ENCODE data around the gene IL18. TPM values are rescaled to one million over a fixed set of nuclear protein-coding genes. Genes with fewer than 3 reads are reported as not detected.

Gene IL18
- total RNA-seq, 4 donors from 2014 or later: 5.8 to 7.9 (median 6.8) TPM

DNA sequence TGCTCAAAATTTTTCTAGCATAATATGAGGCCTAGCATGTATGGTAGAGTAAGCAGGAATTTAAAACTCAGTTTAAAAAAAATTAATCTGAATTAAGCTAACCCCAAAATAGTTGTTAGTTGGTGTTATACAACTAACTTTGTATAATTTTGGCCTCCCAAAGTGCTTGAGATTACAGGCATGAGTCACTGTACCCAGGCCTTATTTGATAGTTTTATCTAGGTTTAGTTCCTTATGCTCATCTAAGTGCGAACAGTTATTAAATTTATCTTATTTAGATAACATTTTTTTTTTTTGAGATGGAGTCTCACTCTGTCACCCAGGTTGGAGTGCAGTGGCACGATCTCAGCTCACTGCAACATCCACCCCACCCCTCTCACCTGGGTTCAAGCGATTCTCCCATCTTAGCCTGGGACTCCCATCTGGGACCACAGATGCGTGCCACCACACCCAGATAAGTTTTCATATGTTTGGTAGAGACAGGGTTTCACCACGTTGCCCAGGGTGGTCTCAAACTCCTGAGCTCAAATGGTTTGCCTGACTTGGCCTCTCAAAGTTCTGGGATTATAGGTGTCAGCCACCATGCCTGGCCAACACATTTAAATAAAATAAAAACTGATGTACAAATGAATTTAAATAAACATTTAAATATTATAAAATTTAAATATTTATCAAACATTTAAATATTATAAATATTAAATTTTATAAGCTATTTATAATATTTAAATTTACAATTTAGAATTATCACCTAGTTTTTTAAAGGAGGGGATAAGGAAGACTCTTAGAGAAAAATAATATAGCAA, 7.5 kb downstream of the IL18 start:
- intact Hi-C loops (cut with DNase I): no loop called here
- H3K9me3 ChIP-seq: no peaks in the 10 kb centered on the region
- TF ChIP-seq, protein P1, sequence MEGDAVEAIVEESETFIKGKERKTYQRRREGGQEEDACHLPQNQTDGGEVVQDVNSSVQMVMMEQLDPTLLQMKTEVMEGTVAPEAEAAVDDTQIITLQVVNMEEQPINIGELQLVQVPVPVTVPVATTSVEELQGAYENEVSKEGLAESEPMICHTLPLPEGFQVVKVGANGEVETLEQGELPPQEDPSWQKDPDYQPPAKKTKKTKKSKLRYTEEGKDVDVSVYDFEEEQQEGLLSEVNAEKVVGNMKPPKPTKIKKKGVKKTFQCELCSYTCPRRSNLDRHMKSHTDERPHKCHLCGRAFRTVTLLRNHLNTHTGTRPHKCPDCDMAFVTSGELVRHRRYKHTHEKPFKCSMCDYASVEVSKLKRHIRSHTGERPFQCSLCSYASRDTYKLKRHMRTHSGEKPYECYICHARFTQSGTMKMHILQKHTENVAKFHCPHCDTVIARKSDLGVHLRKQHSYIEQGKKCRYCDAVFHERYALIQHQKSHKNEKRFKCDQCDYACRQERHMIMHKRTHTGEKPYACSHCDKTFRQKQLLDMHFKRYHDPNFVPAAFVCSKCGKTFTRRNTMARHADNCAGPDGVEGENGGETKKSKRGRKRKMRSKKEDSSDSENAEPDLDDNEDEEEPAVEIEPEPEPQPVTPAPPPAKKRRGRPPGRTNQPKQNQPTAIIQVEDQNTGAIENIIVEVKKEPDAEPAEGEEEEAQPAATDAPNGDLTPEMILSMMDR (IDR thresholded peaks at IDR 0.05): no peak
- DNase-seq (ENCODE audit: extremely low spot score): no peak
- H3K27me3 ChIP-seq: no peaks in the 10 kb centered on the region
- 88% methylated on average over 5 of the region's 5 CpGs for WGBS
- H3K4me1 ChIP-seq: peaks cover 0 to 9% (median 5%) of the 10 kb centered on the region in 4 donors
- no peak overlapping the region for H3K27ac ChIP-seq (replicated peaks in 1 of 4)
- no peak overlapping the region for H3K4me3 ChIP-seq
- H3K36me3 ChIP-seq: no peaks in the 10 kb centered on the region

DNA sequence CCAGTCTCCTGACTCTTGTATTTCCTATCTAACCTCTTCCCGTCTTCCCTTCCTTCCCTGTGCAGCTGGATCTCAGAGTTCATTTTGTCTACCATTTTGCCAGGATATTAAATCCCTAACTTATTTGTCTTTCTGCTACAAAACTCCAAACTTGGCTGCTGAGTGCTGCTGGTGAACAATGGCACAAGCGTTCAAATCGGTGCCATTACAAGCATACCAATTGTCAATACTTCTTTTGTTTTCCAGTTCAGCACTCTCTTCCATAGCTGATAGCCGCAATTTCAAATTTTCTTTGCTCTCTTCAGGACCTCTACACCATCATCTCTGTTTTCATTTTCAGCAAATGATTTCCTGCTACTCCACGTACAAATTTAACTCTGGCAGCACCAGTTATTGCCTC, 13.4 kb downstream of the IL18 start:
- intact Hi-C loops (cut with DNase I): no loop called here
- no peaks in the 10 kb centered on the region for H3K4me1 ChIP-seq
- no peak for DNase-seq (ENCODE audit: extremely low spot score)
- WGBS: 84% methylated on average over 5 of the region's 5 CpGs
- H3K27ac ChIP-seq (replicated peaks in 1 of 4): no peak overlapping the region
- no peak overlapping the region for H3K4me3 ChIP-seq
- H3K27me3 ChIP-seq: no peaks in the 10 kb centered on the region
- H3K36me3 ChIP-seq: no peaks in the 10 kb centered on the region
- H3K9me3 ChIP-seq: no peaks in the 10 kb centered on the region
- TF ChIP-seq EP300 (IDR thresholded peaks at IDR 0.05): no peak
- TF ChIP-seq POLR2A (IDR thresholded peaks at IDR 0.05; ENCODE audit: low read depth): no peak
- TF ChIP-seq, protein P1 (IDR thresholded peaks at IDR 0.05): no peak
- no peak for TF ChIP-seq POLR2AphosphoS5 (IDR thresholded peaks at IDR 0.05)

DNA sequence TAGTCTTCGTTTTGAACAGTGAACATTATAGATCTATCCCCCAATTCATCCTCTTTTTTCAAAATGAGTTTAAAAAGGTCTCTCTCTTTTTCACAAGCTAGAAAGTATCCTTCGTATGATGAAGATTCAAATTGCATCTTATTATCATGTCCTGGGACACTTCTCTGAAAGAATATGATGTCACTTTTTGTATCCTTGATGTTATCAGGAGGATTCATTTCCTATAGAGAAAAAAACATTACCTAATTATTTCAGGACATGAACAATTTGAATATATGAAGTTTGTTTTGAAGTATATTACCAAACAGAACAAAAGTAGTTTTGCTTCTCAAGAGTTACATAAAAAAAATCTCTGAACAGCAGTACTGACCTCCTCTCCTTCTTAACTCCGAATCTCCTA, 20.3 kb downstream of the IL18 start:
- intact Hi-C loops (cut with DNase I): no loop called here
- no peak for DNase-seq (ENCODE audit: extremely low spot score)
- Histone ChIP-seq H3K9me3 (peaks cover 0 to 7% (median 3%) of the 10 kb centered on the region in 4 donors), H3K4me3 (no peak overlapping the region), H3K27me3 (no peaks in the 10 kb centered on the region), H3K36me3 (peaks cover 0 to 7% (median 0%) of the 10 kb centered on the region in 4 donors), H3K27ac (replicated peaks in 1 of 4) (no peak overlapping the region), H3K4me1 (no peaks in the 10 kb centered on the region)
- WGBS: 90% methylated on average over 3 of the region's 3 CpGs
- TF ChIP-seq EP300 (IDR thresholded peaks at IDR 0.05) (no peak), POLR2AphosphoS5 (IDR thresholded peaks at IDR 0.05) (no peak), POLR2A (IDR thresholded peaks at IDR 0.05; ENCODE audit: low read depth) (no peak)
- TF ChIP-seq, protein P1 (IDR thresholded peaks at IDR 0.05): no peak

DNA sequence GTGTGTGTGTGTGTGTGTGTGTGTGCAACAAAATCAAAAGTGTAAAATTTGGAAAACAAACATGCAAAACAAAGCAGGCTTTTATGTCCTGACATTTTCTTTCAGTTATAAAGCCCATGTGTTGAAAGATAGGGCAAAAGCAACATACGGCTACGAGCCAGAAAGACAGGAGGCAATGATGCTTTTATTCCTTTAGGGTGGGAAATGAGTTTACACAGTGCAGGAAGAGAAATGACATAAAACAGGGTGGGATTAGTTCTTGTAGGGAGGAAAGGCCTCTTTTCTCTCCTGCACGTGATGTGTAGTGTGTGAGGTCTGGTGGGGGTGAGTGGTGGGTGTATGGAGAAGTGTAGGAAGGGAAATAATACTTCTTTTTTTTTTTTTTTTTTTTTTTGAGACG, 29.4 kb downstream of the IL18 start:
- intact Hi-C loops (cut with DNase I): no loop called here
- H3K9me3 ChIP-seq: no peaks in the 10 kb centered on the region
- no peaks in the 10 kb centered on the region for H3K27me3 ChIP-seq
- TF ChIP-seq POLR2A (IDR thresholded peaks at IDR 0.05; ENCODE audit: low read depth): no peak
- no peak for TF ChIP-seq EP300 (IDR thresholded peaks at IDR 0.05)
- TF ChIP-seq, protein P1 (IDR thresholded peaks at IDR 0.05): no peak
- TF ChIP-seq POLR2AphosphoS5 (IDR thresholded peaks at IDR 0.05): no peak
- no peaks in the 10 kb centered on the region for H3K36me3 ChIP-seq
- no peak overlapping the region for H3K27ac ChIP-seq (replicated peaks in 1 of 4)
- no peak for DNase-seq (ENCODE audit: extremely low spot score)
- WGBS: 91% methylated on average over 4 of the region's 4 CpGs
- H3K4me3 ChIP-seq: no peak overlapping the region
- H3K4me1 ChIP-seq: no peaks in the 10 kb centered on the region

DNA sequence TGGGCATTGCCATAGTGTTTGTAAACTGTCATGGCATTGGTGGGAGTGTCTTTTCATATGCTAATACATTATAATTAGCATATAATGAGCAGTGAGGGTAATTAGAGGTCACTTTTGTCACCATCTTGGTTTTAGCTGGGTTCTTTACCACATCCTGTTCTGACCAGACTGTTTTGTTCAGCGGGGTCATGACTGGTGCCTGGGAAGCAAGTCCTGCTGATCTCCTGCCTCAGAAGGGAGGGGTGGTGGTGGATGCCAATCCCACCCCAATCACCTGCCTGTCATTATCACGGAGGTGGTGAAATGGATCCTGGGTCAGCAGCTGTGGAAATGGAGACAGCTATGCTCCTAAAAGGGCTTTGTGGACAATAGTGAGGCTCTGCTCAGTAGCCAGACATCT, 31.2 kb downstream of the IL18 start:
- no peak for TF ChIP-seq POLR2AphosphoS5 (IDR thresholded peaks at IDR 0.05)
- TF ChIP-seq EP300 (IDR thresholded peaks at IDR 0.05): no peak
- TF ChIP-seq POLR2A (IDR thresholded peaks at IDR 0.05; ENCODE audit: low read depth): no peak
- TF ChIP-seq, protein P1 (IDR thresholded peaks at IDR 0.05): no peak
- intact Hi-C loops (cut with DNase I): no loop called here
- DNase-seq (ENCODE audit: extremely low spot score): no peak
- WGBS: 89% methylated on average over 2 of the region's 2 CpGs
- H3K27ac ChIP-seq (replicated peaks in 1 of 4): no peak overlapping the region
- H3K27me3 ChIP-seq: no peaks in the 10 kb centered on the region
- H3K36me3 ChIP-seq: no peaks in the 10 kb centered on the region
- H3K4me1 ChIP-seq: peaks cover 0 to 12% (median 11%) of the 10 kb centered on the region in 4 donors
- H3K9me3 ChIP-seq: no peaks in the 10 kb centered on the region
- H3K4me3 ChIP-seq: no peak overlapping the region

Measured in esophagus muscularis mucosa (tissue), 4 donors.